CD4-positive, alpha-beta T cell treated with Interleukin-1 beta for 1 hour (primary cell): Measurements from ENCODE around the gene CACNA1B.
"Not testable (repeated sequence)": the region's sequence is repeated elsewhere in the genome, so short reads cannot be mapped to it uniquely, and the experiment has no call there.

Experiments
- DNase-seq, 2 donors: peaks; one replicate each; pipeline ENCODE4 v3.0.0-alpha.2; 2020 to 2022

Gene CACNA1B

DNA sequence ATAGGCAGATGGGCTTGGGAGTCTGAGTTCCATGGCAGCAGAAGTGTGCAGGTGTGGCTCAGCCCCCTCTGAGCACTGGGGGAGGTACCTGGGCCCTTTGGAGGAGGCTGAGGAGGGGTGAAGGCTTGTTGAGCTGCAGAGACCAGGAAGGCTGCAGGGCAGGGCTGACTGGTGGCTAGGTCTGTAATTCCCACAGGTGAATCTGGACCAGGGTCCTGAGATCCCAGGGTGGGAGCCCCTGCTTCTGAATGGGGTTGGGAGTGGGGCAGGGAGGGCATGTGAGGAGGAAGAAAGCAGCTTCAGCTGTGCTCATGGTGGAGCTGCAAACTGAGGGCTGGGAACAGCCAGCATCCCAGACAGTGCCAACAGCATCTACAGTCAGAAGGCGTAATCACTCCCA lies 111.1 kb downstream of the CACNA1B start:
- no peak for DNase-seq

DNA sequence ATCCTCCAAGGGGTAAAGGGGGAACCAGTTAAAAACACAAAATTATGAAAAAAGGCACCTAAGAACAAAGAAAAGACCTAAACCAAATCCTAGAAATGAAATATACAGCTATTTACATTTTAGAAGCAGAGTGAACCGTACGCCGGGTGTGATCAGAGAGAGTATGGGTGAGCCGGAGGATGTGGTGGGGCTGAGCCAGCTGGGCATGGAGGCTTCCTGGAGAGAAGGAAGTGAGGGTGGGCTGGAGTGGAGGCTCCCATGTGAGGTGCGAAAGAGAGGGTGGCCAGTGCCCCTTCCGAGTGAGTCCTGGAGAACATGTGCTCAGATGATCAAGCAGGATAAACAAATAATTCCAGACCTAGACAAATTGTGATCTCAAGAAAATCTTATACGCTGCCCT lies 111.6 kb downstream of the CACNA1B start:
- DNase-seq = no peak

DNA sequence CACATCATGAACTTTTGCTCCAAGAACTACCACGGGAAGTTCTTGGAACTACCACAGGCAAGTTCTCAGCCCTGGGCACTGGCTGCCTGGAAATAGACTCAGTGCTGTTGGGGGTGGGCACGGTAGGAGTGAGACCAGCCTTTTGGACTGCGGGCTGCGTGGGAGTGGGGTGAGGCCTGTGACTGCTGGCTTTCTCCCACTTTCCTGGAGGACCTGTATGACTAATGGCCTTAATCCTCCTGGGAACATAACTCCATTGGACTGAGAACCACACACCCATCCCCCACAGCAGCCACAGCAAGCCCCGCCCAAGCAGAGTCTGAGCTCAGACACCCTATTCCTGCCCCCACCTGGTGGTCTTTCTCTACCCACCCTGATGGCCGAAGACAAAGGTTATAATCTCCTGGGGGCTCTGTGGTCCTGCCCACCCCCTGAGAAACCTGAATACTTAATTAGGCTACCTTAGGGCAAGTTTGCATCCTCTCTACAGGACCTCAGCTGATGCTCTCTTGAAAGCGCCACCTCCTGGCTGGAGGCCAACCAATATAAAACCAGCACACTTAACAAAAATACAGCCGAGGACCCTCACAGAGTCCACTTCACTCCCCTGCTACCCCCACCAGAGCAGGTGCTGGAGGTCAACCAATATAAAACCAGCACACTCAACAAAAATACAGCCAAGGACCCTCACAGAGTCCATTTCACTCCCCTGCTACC lies 112.6 kb downstream of the CACNA1B start:
- DNase-seq = no peak

DNA sequence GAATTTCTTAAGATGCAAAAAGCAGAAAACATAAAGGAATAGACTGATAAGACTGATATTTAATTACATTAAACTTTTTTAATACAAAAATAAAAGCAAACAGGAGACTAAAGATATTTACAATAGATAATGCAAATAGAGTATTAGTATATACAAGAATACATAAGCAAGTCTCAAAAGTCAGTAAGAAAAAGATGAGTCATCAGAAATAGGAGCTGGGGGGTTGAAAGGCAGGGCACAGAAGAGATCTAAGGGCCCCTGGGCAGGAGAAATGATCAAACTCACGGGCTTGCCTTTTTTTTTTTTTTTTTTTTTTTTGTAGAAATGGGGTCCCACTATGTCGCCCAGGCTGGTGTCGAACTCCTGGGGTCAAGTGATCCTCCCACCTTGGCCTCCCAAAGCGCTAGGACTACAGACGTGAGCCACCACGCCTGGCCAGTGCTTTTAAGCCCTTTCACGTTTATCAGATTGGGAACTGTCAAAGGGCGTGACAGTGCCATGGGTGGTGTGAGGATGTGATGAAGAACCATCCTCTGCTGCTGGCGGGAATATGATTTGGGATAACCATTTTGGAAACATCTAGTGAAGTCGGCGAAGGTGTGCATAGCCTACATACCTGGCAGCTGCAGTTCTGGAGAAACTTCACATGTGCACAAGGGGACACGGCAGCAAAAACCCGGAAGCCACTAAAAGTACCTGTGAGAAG lies 126.1 kb downstream of the CACNA1B start:
- DNase-seq = no peak

DNA sequence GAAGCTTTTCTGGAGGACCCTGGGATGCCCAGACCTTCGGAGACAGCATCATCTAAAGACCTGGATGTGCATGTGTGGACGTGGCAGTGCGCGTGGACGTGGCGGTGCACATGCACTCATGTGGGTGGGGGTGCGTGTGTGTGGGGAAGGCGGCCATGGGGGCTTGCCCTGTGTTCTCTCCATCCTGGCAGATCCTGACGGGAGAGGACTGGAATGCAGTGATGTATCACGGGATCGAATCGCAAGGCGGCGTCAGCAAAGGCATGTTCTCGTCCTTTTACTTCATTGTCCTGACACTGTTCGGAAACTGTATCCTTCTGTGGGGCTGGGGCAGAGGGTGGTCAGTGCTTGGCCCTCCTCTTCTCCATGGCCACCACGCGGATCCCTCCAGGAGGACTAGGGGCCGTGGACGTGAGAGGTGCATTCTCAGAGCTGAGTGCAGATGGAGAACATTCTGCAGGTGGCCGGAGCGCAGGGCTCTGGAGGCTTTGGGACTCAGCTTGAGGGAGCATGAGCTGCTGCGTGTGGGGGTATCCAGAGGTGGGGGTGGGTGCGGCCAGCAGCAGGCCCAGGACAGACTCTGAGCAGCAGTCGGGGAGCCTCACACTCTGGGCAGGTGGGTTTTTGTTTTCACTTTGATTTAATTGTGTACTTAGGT lies 129.1 kb downstream of the CACNA1B start:
- no peak for DNase-seq

DNA sequence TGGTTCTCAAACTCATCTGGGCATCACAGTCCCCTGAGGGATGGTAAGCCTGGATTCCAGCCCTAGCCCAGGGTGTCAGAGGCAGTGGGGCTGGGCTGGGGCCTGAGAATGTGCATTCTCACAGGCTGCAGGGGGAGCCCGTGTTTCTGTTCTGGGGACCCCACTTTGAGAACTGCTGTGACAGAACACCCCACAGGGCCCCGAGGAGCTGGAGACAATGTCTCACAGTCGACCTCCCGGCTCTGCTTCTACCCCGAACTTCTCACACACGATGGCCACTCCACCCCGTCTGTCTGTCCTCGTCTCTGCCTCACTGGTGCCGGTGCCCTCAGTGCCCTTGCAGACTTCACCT lies 130.0 kb downstream of the CACNA1B start:
- DNase-seq = no peak

DNA sequence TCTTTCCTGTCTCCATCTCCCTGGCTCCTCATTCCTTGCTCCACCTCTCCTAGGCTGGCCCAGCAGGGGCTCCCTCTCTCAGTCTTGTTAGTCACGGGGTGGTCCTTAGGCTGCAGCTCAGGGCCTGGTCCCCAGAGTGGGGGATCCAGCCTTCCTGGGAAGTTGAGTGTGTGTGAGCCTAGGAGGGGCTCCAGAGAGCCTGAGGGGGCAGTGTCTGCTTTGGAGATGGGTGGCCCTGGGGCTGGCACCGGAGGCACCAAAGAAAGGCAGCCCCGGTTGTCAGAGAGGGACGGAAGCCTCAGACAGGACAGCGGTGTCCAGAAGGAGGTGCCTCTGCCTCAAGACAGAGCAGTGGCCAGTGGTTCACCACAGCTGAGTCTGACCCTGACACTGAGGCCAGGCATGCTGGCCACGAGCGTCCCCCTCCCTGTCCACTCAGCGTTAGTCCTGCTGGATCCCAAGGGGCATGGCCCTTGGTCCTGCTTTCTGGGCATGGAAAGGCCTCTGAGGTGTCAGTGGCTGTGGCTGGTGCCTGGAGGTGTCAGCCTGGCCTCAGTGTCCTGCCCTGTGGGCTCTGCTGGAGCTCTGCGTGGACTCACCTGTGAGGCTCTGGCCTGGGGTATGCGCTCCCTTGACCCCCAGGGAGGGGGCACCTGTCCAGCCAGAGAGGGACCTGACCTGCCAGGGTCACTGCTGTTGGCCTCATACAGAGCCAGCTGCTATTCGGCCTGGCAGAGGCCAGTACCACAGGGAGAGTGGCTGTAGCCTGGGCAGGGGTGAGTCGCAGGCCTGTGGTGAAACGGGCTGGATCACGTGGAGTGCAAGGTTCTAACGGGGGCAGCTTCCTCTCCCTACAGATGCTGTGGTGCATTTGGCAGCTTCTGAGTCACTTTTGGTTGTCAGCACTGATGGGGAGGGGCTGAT lies 130.6 kb downstream of the CACNA1B start:
- no peak for DNase-seq

DNA sequence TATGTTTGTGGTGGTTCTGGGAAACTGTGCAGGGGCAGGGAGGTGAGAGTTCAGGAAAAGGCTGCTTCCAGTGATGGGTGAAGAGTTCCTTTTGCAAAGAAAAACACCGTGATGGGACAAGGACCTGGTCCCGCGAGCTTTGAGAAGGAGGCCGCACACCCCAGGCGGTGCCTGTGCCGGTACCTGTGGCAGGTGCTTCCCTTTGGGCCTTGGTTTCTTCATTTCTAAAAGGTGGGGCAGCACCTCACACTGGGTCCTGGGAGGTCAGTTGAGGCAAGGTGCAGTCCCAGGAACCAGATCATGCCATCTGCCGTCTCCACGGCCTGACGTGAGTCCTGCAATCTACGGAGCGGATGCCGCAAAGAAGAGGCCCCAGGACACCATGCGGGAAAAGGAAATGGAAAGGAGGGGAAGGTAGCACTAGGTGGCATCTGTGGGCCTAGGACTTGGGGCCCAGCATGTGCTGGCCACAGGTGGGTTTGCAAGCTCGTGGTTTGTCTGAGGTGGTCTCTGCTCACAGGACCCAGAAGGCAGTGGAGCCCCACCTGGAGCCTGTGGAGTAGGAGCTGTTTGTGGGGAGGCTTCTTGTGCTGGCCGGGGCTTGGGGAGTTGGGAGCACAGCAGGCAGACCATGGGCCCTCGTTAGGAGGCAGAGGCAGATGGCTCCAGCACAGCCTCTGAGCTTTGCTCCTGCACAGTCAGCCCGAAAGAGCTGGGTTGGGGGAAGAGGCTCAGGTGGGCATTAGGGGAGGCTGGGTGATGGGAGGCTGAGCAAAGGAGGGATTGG lies 131.6 kb downstream of the CACNA1B start:
- no peak for DNase-seq

DNA sequence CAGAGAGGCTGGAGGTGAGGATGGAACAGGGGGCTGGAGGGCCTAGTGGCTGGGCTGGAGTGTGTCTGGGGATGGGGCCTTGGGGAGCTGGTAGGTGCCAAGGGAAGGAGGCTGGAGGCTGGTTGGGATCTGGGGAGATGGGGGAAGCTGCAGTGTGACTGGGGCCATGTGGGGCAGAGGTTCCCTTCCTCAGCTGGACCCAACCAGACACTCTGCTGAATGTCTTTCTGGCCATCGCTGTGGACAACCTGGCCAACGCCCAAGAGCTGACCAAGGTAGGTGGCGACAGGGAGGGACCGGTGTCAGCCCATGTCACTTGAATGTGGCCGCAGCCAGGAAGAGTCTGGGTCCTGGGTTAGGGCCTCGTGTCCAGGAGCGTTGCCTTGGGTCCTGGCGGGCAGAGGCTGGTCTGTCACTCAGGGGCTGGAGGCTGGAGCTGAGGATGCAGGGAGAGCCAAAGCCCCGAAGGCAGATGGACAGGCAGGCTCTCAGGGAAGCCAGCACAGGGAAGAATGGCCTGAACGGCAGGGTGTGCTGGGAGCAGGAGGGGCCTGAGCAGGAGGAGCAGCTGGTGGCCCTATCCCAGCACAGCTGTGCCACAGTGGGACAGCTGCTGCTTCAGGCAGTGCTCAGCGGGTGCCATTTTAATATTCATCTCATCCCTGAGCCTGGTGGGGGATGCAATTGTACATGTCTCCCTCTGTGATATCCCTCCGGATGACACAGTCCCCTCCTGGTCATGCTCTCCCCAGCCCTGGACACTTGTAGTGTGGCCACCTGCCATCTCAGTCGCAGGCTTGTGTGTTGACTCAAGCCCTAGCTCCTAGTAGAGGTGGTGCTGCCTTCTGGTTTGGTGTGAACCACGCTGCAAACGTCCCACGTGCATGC lies 132.5 kb downstream of the CACNA1B start:
- DNase-seq = no peak

DNA sequence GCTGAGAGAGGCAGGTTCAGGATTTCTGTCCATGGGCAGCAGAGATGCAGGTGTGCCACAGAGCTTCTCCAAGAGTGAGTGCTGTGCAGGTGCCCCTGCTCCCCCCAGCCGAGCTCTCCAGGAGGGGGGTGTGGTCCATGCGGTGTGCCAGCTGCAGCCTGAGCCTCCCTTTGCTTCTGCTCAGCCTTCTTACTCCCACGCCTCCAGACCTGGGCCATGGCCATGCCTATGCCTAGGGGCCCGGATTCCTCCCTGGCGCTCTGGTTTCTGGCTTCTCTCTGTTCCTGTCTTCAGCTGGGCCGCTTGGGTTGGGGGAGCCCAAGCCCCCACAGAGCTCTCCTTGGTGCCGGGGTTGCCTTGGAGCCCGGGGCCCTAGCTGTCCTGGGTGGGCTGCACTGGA lies 133.3 kb downstream of the CACNA1B start:
- DNase-seq = no peak

DNA sequence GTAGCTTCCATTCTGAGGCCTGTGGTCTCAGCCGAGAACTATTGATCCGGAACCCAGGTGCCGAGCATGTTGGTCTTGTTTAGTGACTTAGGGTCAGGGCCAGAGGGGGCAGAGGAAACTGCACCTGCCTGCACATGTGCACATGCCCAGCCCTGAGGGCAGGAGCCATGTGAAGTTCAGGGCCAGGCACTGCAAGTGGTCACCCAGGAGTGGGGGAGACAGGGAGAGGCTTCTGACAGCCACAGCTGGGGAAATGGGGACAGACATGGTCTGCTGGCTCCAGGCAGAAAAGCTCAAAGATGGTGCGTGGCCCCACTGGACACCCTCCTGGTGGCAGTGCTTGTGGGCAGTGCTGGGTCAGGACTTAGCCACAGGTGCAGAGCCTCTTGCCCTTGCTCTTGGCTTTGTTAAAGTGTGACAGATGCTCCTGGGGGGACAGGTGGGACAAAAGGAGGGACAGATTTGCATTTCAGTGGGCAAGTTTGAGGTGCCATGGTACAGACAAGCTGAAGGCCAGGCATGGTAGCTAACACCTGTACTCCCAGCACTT lies 134.4 kb downstream of the CACNA1B start:
- DNase-seq = no peak

DNA sequence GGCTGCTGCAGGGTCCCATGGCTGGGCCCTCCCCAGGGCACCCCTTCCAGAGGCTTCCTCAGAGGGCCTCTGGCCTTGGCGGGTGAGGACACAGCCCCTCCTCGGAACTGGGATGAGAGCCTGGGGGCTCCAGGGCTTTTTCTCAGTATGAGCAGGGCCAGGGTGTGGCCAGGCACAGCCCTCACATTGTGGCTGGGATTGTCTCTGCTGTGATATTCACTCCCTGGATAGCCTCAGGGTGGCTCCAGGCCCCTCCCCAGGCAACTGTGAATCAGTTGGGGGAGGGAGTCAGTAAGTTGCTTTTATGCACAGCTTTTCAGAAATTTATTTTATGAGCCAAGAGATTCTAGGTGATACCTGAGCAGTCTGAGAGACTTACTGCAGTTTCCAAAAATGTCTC lies 135.7 kb downstream of the CACNA1B start:
- no peak for DNase-seq

DNA sequence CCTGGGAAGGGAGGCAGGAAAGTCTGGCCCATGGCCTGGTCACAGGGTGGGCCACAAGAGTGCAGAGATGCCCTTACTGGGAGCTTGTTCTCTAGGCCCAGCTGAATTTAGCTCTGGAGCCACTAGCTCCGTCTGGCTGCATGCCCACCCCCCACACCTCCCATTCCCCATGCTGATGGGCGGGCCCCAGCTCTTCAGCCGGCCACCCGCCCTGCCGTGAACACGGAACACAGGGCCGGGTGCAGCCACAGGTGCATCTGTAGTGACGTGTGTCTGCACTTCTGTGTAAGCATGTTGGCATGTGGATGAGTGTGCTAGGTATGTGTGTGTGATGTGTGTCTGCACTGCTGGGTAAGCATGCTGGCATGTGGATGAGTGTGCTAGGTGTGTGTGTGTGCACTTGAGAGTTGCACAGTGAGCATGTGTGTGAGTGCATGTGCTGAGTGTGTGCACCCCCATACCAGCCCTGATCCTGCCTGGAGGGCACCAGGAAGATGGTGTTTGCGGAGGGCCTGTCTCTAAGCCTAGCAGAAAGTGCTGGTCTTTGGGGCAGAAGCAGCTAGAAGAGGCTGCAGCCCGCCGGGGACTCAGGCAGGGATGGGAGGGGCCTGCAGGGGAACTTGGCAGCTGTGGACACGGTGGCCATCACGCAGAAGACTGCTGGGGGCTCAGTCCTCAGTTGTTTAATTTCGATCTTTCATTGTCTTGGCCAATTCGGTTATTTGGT lies 136.4 kb downstream of the CACNA1B start:
- no peak for DNase-seq

DNA sequence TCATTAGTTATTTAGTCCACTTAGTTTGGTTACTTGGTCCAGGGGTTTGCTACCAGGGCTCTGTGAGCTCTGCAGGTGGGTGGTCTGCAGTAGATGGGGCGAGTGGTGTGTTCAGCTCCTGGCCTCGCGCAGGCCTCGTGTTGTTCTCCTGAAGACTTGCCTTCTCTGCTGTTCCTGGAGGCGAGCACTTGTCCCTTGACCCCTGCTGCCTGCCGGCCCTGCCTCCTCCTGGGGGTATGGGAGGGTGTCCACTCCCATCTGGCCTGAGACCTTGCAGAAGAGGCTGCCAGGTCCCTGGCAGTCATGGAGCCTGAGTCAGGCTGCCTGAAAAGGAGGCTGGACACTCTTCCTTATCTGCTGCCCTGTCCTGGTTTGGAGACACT lies 137.0 kb downstream of the CACNA1B start:
- no peak for DNase-seq

DNA sequence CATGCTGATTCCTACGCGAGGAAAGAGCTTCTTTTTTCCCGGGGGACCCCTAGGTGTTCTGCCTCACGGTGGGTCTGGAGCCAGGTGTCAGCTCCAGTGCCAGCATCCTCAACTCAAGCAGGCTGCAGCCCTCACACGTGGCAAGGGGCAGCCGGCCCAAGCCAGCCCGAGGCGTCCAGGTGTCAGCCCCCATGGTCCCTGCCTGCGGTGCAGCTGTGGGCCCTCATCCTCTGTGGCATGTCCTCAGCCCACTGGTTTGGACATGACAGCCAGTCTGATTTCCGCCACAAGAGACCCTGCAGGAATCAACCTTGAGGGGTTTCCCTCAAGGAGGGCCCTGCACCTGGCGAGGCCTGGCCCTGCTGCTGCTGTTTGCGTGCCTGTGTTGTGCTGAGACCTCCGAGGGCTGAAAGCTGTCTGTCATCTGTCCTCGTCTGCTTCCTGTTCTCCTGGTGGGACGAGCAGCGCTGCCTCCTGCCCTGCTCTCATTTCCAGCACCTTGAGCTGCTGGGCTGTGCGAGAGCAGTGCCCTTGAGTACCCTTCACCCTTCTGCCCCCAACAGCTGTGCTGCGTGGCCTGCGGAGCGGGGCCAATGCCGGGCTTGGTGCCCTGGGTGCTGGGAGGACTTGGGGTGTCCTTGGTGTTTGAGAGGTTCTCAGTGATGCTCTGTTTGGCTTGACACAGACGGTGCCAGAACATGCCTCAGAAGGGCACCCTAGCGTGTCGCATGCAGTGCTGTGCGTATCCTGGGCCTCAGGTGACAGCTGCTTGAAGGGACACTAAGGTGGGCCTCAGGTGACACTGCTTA lies 137.6 kb downstream of the CACNA1B start:
- DNase-seq = no peak

DNA sequence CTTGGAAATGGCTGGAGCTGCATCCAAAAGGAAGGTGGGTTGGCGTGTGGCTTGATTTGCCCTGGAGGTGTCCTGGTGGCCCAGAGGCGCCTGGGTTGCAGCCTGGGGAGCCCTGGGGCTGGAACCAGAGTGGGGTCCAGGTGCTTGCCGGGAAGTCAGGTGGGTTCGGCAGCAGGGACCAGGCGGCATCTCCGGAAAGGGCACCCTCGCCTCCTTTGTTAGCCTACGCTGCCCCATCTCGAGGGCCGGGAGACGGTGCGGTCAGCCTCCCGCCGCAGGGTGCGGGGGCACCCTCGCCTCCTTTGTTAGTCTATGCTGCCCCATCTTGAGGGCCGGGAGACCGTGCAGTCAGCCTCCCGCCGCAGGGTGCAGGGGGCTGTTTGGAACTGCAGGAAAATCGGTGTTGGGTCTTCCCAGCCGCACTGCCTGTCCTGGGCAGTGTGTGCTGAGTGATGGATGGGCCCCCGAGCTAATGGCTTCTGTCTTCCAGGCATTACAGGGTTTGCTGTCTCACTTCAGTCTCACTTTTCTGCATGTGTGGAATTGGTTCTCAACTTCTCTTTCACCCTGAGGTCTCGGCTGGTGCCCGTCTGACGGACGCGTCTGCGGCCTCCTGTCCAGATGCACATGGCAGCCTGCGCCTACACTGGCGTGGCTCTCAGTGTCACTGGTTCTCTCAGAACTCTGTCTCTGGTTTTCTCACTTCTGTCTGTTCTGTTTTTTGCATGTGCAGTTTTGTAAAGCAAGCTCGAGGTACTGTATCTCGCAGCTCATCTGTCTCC lies 139.0 kb downstream of the CACNA1B start:
- no peak for DNase-seq

DNA sequence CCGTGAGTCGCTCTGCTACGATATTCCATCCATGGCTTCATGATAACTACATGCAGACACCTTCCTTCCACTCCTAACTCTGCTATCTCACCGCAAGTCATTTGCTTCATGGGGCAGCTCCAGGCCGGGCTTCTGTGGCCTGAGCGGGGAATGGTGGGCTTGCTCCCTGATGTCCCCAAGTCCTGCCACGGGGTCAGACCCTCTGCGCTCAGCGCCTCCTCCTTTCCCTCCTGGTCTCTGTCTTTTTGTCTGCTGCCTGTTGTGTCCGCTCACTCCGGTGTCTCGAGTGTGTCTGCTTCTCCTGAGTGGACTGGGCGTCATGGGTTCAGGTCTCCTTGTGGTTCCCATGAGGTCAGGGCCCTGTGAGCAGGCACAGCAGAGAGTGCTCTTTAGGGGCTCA lies 139.6 kb downstream of the CACNA1B start:
- DNase-seq = no peak

DNA sequence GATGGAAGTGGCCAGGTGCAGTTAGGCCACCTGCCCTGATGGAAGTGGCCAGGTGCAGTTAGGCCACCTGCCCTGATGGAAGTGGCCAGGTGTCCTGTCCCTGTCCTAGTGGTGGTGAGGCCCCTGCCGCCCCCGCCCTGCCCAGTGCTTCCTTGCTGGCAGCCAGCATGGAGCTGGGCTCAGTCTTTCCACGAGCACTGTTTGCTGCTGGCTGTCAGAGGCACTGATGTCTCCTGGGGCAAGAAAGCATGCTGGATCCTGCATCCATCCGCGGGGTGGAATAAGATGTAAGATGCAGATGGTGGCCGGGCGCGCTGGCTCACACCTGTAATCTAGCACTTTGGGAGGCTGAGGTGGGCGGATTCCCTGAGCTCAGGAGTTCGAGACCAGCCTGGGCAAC lies 141.9 kb downstream of the CACNA1B start:
- DNase-seq = not testable (repeated sequence)
